SK-N-SH (cell line): Measurements from ENCODE around the gene ARHGEF17.

Experiments
- CTCF ChIP-seq: fragments of 200-600 bp; sonication (generic); IDR thresholded peaks from 2 replicates; pipeline ENCODE4 v1.6.1; 2017; ENCODE audit warnings: antibody characterized with exemption, mild to moderate bottlenecking, moderate library complexity
- MXI1 ChIP-seq: IDR thresholded peaks from 2 replicates; pipeline ENCODE4 v1.6.1; 2012; ENCODE audit warnings: mild to moderate bottlenecking, low read depth, low read length, improper control_type of control experiment
- NRF1 ChIP-seq: IDR thresholded peaks from 2 replicates; pipeline ENCODE4 v1.6.1; 2012; ENCODE audit warnings: low read depth, mild to moderate bottlenecking, low read length
- RAD21 ChIP-seq: IDR thresholded peaks from 2 replicates; pipeline ENCODE4 v1.6.1; 2012; ENCODE audit warnings: mild to moderate bottlenecking, low read length
- RCOR1 ChIP-seq: fragments of 150-350 bp; IDR thresholded peaks from 2 replicates; pipeline ENCODE4 v1.6.1; 2017; ENCODE audit warnings: antibody characterized with exemption, low read length
- REST ChIP-seq: IDR thresholded peaks from 2 replicates; pipeline ENCODE4 v1.6.1; 2012; ENCODE audit warnings: mild to moderate bottlenecking, low read depth, low read length, moderate library complexity
- RFX5 ChIP-seq: IDR thresholded peaks from 2 replicates; pipeline ENCODE4 v1.6.1; 2012; ENCODE audit warnings: mild to moderate bottlenecking, improper control_type of control experiment, low read length
- SMC3 ChIP-seq: IDR thresholded peaks from 2 replicates; pipeline ENCODE4 v1.6.1; 2012; ENCODE audit warnings: low read depth, low read length, improper control_type of control experiment
- TCF12 ChIP-seq: IDR thresholded peaks from 2 replicates; pipeline ENCODE4 v1.4.0; 2012
- TEAD4 ChIP-seq: IDR thresholded peaks from 2 replicates; pipeline ENCODE4 v1.4.0; 2012; ENCODE audit warnings: mild to moderate bottlenecking, borderline replicate concordance; ENCODE audit not compliant: insufficient read depth
- USF1 ChIP-seq: IDR thresholded peaks from 2 replicates; pipeline ENCODE4 v1.4.0; 2012; ENCODE audit warnings: low read depth, borderline replicate concordance
- YY1 ChIP-seq: IDR thresholded peaks from 2 replicates; pipeline ENCODE4 v1.4.0; 2012; ENCODE audit warnings: low read depth, mild to moderate bottlenecking

GRCh38 chr11:73389916-73390315 lies 81.8 kb downstream of the ARHGEF17 start:
- no peak for TF ChIP-seq USF1
- no peak for TF ChIP-seq REST
- TF ChIP-seq RFX5: no peak
- no peak for TF ChIP-seq CTCF
- TF ChIP-seq TEAD4: no peak
- no peak for TF ChIP-seq TCF12
- no peak for TF ChIP-seq RAD21
- TF ChIP-seq RCOR1: no peak
- no peak for TF ChIP-seq MXI1
- no peak for TF ChIP-seq SMC3
- no peak for TF ChIP-seq NRF1
- TF ChIP-seq YY1: no peak
